HG02970 (cell line): ENCODE measurements around the gene PABPC1L.
"Not testable (repeated sequence)": the region's sequence is repeated elsewhere in the genome, so short reads cannot be mapped to it uniquely, and the experiment has no call there.

ENCODE experiments used
- ATAC-seq: cut with Tn5 transposase; IDR thresholded peaks from one replicate; pipeline ENCODE4 v1.9.1; 2021; ENCODE audit warnings: mild to moderate bottlenecking, moderate library complexity, moderate number of reproducible peaks; ENCODE audit not compliant: unreplicated experiment, low FRiP score

The PABPC1L gene

DNA sequence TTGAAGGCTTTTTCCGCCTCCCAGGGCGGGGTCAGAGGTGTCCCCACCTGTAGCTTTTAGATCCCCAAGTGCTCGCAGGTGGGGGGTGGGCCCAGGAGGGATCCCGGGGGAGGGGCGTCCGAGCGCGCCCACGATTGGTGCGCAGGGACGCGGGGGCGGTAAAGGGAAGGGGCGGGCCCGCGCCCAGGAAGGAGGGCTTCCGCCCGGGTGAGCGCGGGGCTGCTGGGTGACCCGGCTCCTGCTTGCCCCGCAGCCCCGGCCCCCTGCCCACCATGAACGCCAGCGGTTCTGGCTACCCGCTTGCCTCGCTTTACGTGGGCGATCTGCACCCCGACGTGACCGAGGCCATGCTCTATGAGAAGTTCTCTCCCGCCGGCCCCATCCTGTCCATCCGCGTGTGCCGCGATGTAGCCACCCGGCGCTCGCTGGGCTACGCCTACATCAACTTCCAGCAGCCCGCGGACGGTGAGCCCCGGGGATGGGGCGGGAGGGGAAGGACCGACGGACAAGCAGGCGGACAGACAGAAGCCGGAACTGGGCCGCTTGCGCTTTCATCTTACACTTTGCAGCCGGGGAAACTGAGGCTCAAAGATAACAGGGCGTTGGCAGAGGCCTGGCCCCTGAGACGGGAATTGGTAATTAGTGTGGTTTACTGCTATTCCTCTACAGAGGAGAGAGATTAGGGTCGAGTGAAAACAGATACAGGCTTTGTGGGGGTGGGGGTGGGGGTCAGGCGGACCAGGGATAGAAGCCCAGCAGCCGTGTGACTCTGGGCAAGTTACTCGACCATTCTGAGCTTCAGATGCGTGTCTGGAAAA is at the start of gene PABPC1L:
Gene PABPC1L (plus strand): TSS at position 189 of the 818 bp plus-strand sequence. CDS start 84 bp downstream, at position 273.
- no peak for ATAC-seq

DNA sequence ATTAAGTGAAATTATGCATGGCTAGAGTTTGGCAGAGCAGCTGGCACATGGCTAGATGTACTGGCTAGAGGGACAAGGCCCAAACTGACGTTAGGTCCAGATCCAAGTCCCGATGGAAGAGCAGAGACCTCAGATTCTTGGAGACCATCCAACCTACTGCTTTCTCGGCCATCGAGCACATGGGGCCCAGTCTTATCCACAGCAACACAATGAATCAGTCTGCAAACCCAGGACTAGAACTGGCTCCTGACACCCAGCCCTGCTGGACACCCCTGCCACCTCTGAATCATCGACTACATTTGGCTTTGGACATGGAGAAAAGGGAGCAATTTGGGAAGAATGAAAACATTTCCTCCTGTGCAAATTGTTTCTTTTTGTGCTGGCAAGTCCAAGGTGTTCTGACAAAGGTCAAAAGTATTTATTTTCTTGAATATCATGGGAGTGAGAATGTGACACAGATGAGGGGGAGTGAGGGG is 48.3 kb upstream of the PABPC1L start:
- no peak for ATAC-seq

DNA sequence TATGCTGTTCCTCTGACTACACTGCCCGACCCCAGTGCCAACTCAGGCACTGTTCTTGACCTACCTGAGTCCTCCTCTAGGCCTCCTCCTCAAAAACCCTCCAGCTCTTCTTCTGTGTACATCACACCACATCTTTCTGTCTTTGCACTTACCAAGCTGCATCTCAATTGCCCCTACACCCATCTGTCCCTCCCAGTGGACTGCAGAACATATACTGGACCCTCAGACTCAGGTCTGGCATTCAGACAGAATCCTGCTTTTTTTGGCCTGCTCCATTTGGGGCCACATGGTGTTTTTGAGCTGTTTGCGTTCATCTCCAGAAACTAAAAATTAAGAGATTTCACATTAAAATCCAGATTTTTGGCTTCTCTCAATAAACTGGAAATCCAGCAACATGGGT is 47.6 kb upstream of the PABPC1L start:
- no peak for ATAC-seq

DNA sequence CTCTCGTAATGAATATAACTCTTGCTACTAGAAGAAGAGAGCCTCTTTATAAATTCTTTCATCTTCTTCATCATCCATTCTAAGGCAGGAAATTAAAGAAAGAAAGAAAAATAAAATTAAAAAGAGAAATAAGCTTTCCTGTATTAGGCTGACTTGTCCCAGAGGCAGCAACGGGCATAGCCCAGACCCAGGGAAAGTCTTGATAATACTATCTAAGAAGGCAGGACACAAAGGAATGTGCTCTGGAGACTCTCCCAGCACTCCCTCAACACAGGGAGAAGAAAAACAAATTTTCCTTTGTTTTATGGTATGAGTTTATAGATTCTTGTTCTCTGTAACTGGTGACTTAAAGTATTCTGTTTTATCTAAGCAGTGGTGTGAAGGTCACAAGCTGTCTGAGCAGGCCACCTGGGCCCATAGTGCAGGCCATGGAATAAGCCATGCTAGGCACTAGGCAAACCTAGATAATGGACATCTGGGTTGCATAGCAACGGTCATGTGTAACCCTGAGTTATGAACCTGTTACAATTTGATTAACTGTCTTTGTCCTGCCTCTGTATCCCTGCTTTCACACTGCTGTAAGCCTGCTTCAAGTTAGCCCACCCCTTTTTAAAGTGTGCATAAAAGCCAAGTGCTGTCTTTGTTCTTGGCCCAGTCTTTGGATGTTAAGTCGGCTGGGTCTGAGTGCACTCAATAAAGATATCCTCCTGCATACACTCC is 46.3 kb upstream of the PABPC1L start:
- ATAC-seq: not testable (repeated sequence)

DNA sequence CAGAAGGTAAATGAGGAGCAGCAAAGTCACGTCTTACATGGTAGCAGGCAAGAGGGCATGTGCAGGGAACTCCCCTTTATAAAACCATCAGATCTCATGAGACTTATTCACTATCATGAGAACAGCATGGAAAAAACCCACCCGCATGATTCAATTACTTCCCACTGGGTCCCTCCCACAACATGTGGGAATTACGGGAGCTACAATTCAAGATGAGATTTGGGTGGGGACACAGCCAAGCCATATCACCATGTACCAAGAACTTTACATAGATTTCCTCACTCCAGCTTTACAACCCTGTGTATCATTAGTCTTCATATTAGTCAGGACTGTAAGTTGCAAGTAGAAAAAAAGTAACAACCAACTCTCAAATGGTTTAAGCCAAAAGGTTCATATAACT is 45.4 kb upstream of the PABPC1L start:
- ATAC-seq: not testable (repeated sequence)

DNA sequence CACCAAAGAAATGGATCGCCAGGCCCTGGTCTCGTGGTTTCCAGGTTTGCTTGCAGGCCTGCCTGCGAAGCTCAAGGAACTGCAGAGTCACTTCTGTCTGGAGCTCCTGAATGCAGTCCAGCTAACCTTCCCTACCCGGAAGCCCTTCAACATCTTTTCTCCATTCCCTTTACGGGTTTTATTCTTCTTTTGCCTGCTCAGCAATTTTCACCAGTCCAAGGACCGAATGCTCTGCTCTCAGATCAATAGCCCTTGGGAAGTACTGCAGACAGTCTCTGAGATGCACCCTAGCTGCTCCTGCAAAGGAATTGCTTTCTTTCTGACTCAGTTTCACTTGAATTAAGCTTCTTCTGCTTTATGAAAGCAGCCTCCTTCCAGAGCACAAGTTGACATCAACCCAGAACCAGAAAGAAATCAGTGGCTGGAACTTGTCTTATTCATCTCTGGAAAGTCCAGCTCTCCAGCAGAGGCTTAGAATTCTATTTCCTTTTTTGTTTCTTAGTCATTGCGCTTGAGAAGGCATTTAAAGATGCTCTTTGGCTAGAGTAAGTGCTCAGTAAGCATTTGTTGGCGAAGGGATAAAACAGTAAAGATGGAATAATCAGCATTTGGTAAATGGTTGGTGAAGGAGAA is 43.0 kb upstream of the PABPC1L start:
- ATAC-seq: no peak

DNA sequence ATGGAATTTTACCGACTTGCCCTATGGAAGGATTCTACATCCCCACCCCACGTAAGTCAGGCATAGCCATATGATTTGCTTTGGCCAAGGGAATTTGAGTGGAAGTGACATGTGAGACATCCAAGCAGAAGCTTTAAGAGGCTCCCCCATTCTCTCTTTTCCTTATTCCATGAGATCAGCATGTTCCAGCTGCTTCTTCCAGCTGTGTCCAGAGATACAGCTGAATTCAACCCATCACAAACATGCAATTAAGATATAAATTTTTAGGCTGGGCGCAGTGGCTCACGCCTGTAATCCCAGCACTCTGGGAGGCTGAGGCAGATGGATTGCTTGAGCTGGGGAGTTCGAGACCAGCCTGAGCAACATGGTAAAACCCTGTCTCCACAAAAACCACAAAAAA is 40.4 kb upstream of the PABPC1L start:
- ATAC-seq: no peak

DNA sequence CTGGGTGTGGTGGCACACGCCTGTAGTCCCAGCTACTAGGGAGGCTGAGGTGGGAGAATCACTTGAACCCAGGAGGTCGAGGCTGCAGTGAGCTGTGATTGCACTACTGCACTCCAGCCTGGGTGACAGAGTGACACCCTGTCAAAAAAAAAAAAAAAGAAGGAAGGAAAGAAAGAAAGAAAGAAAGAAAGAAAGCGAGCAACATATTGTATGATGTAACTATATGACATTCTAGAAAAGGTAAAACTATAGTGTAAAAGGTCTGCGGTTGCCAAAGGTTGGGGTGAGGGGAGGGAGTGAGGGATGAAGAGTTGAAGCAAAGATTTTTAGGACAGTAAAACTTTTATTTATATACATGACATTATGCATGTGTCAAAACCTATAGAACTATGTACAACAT is 27.5 kb upstream of the PABPC1L start:
- ATAC-seq: not testable (repeated sequence)

DNA sequence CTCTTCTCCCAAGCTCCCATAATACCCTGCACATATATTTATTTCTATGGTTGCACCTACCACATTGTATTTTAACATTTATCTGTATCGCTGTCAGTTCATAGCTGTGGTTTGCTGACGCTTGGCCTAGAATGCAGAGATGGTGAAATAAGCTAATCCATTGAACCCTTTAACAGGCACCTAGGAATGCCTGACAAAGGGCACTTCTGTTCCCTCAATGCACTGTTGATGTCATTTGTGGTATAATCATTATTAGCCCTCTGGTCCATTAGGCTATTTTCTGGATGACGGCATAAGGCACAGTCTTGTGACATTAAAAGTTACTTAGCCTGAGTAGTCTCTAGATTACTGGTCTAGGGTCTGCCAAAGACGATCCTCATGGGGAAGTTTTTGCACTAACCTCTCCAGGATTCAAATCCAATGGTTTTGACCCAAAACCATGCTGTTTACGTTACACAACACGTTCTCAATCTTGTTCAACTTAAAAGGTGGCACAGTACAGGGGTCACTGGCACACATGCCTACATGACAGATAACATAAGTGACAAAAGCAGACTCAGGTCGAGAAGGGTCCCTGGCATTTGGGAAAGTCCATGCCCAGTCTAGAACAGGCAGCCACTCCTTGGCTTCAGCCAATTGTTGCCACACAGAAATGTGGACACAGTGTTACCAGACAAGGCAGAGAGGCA is 26.5 kb upstream of the PABPC1L start:
- no peak for ATAC-seq

DNA sequence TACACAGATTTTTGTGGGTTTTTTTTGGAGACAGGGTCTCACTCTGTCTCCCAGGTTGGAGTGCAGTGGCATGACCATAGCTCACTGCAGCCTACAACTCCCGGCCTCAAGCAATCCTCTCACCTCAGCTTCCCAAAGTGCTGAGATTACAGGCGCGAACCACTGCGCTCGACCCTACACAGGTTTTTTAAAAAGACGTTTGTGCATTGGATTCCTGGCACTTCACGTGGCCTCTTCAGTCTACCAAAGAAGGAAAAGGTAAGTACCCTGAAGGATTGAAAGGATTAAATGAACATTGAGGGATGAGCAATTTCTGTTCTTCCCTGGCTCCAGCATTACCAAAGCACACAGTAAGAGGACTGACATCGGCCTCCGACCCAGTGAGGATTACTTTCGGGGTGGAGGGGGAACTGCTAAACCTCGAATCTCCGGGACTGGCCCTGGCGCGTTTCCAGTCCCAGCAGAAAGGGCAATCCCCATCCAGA is 24.9 kb upstream of the PABPC1L start:
- no peak for ATAC-seq

DNA sequence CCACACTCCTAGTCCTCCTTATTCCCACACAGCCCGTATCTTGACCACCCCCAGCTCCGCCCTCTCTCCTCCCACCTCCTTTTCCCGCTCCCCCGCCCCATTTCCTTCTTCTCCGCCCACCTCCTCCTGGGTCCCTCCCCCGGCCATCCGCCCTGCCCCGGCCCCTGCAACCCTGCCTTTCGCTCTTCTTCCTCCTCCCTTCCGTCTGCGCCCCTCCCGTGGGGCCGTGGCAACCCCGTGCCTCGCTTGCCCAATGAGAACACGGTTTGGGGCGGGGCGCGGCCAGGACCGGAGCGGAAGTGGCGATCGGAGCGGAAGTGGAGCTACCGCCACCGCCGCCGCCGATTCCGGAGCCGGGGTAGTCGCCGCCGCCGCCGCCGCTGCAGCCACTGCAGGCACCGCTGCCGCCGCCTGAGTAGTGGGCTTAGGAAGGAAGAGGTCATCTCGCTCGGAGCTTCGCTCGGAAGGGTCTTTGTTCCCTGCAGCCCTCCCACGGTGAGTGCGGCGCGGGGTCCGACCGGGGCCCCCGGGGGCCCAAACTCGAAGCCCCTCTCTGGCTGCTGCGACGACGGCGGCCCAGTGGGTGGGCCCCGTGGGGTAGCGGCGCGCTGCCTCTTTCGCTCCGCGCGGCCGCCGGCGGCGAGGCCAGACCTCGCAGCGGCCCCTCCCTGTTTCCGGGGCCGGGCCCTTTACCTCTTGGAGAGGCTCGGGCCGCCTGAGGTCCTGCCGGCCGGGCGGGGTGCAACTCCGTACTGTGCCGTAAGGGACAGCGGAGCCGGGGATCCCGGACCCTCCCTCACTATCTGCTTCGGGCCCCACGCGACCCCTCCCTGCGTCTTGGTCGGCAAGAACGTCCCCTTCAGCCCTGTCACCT is 24.2 kb upstream of the PABPC1L start, which contains the start of gene YWHAB:
Gene YWHAB (plus strand): TSS at position 314 of the 874 bp plus-strand sequence. CDS start 15,829 bp downstream, outside the sequence.
- ATAC-seq: peak; percentile 96

DNA sequence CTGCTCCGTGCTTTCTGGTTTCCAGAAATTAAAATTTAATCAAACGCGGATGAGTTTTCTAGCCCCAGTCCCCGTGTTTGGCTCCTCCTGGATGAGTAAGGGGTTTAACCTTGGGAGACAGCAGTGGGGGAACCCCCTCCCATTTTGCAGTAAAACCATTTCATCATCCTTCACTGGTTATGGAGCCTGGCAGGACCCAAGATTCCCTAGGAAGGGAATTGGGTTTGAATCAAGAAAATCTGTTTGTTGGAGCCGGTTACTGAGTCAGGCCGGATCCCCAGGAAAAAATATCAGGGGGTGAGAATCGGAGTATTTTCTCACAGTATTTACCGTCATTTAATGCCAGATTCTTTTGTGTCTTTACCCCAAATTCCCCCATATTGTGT is 23.6 kb upstream of the PABPC1L start:
- no peak for ATAC-seq

DNA sequence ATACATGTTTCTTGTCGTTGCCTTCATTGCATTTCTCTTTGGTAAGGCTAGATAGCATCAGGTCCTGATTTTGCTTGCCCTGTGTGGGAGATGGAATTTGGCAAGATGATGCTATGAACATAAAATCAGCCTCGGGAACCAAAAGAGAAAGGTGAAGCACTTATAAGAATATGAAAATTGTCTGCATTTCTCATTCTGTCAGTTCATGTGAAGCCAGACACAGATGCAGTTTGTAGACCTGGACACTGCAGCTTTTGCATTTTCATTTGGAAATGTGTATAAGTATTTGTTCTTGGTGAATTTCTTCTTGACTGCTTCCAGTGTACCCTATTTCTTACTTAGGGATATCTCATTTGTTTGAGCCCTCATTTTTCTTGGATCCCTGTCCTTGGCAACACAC is 23.0 kb upstream of the PABPC1L start:
- ATAC-seq: no peak

DNA sequence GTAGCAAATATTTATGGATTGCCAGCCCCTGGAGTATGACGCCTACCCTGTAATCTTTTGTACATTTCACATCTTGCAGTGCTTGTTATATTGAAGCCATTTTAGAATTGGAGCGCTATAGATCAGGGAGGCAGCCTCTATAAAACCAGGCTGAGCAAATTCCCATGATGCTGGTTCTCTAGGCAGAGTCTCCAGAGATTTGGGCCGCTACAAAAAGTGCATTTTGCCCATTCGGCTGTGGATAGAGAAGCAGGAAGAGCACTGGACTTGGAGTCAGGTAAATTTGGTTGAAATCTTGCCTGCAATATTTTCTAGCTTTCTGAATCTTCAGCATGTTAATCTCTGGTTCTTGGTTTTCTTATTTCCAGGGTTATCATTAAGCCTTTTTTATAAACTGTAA is 22.4 kb upstream of the PABPC1L start:
- no peak for ATAC-seq

DNA sequence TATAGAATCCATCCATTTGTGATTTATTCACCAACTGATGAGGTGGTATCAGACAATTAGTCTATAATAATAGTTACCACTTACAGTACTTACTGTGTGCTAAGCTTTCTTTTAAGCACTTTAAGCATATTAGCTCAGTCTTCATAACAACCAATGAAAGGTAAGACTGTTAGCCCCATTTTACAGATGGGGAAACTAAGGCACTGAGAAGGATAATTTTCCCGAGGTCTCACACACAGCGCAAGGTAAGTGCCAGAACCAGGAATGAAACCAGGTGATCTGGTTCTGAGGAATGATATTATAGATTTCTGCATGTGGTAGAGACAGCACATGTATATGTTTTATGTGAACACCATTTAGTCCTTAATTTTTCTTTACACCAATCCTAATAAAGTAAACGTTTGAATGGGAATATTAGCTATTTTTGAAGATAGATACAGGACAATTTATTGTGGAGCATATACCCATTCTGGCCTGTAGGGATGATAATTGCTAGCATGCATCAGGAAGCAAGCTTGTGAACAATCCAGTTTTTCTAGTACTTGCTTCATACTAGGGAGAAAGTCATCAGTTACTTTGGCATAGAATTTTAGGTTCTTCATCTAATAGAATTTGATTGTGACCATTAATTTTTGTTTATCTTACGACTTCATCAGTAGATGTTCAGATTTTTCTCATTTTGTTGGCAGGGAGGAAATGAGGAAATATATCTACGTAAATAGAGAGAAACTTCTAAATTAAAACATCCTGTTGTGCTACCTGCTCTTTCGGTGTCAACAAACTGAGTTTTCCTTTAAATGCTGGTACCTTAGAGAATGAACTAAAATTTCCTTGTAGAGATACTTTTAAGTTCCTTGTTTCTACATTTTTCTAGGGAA is 21.4 kb upstream of the PABPC1L start:
- no peak for ATAC-seq

DNA sequence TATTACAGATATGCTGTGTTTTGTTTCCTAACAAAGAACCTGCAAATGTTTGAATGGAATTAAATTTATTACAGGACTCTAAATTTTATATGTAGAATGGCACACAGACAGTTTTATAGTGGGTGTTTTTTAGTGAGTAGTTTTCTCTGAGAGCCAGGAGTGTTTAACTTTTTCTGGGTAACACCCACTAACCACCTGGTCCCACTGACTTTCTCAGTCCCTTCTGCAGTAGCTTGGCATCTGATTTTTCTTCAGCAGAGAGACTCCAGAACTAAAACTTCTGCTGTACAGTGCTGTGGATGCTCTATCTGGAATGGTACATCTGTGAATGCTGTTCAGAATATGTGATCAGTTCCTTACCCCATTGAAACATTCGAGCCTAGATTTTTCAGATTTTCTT is 18.0 kb upstream of the PABPC1L start:
- ATAC-seq: no peak

DNA sequence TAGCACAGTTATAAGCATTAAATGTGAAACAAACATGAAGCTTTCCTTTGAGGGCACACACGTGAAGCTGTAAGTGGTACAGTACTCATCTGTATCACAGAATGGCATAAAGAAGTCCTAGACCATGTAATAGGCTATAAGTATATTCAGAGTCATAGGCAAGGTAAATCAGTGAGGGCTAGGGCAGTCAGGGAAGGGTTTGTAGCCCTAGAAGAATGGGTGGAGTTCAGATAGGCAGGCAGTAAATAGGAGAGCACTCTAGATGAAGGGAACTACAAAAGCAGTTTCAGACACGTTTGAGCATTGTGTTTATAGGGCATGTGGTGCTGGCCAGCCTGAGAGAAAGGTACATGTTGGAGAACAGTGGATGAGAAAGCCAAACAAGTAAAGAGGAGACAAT is 14.9 kb upstream of the PABPC1L start:
- no peak for ATAC-seq

DNA sequence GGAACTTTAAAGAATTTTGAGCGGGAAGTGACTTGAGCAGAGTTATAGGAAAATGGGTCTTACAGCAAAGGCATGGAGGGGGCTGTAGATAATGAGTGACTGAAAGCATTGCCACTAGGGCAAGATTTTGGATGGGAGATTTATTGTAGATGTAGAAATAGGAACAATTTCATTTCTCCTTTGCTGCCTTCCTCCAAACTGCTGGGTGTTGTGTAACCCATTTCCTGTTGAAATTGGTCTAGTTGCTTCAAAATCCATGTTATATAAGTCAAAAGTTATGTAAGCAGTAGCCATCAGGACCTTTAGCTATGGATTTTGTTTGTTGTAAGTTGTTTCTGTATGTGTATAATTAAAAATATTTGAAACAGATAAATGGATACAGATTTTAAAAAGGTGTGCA is 13.3 kb upstream of the PABPC1L start:
- no peak for ATAC-seq

DNA sequence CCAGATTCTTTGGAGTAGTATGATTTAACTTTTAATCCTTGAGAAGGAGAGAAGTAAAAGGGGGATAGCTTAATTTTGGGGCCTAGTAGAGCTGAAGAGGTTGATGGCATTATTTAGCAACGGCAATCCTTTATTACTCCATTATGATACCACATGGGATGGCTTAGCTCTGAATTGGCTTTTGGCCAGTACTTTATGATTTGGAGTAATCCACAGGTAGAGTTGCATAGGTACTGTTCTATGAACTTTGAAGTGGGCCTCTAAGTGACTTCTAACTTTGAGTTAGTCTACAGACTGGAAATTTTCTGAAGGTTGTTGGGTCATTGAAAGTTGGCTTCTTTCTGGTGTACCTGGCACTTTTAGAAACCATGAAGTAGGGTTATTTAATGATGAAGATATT is 12.7 kb upstream of the PABPC1L start:
- no peak for ATAC-seq
